HG03095 (cell line): ENCODE data around the gene APLP2.

Experiments used
- ATAC-seq: cut with Tn5 transposase; IDR thresholded peaks from one replicate; pipeline ENCODE4 v1.9.1; 2021; ENCODE audit warnings: moderate library complexity; ENCODE audit not compliant: unreplicated experiment

Gene APLP2

GRCh38 chr11:130114281-130114680 is 44.6 kb downstream of the APLP2 start:
- ATAC-seq, result no peak

DNA sequence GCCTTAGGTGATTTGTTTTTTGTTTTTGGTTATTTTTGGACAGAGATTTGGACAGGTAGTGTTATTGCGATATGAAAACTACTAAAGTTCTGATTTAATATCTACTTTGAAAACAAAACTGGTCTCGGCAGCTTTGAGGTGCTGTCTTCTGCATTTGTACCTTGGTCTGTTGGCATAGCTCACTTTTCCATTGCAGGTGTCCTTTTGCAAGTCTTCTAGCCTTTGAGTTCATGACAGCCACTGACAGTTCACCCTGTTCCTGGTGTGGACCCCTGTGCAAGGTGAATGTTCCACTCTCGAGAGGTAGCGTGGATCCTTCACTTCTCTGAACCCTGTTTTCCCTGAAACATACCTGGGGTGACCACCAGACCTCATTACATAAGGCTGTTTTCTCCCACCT is 45.0 kb downstream of the APLP2 start:
- ATAC-seq, result no peak

DNA sequence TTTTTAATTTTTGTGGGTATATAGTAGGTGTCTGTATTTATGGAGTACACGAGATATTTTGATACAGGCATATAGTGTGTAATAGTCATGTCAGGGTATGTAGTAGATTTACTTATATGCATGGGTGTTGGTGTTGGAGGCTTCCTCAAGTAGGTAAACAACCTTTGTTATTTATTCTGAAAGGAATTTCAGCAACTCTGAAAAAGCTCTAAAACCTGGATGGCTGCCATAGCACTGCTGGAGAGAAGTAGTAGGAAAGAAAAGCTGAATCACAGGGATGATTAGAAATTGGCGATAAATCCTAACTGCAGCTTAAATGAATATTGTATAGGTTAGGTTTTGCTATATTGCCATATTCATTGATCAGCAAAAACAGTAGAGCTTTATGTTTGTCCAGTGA is 45.5 kb downstream of the APLP2 start:
- no peak for ATAC-seq

DNA sequence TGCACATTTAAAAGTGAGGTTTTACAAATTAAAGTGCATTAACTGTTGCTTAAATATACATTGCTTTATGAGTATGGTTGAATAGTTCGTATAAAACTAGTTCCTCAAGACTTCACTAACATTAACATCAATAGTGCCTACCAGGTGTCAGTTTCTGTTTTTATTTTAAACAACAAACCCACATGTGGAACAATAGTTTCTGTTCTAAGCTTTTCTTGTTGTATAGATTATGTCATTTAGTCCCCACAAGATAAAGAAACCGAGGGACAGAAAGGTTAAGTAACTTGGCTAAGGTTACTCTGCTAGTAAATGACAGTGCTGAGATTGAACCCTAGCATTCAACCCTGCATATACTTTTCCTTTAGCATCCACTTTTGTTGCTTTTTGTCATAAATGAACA is 48.5 kb downstream of the APLP2 start:
- peak; percentile 94 for ATAC-seq

- no peak for ATAC-seq
Observed at GRCh38 chr11:130118636-130119387, 49.1 kb downstream of the APLP2 start.

DNA sequence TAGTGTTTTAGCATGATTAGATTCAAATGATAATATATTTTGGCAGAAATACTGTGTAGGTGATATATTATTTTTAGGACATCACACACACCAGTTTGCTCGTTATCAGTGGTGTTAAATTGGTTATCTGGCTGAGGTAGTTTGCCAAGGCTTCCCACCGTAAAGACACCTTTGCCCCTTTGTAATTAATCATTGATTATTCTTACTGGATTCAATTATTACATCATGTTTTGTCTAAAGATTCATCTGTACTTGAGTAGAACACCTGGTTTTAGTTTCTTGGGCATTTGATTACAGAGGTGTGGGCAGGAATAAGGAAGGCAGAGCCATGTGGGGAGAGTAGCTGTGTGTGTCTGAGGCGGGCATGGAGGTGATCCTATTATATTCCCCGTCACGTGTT is 50.4 kb downstream of the APLP2 start:
- ATAC-seq, result no peak

GRCh38 chr11:130121445-130121978 is 51.8 kb downstream of the APLP2 start:
- ATAC-seq, result no peak

DNA sequence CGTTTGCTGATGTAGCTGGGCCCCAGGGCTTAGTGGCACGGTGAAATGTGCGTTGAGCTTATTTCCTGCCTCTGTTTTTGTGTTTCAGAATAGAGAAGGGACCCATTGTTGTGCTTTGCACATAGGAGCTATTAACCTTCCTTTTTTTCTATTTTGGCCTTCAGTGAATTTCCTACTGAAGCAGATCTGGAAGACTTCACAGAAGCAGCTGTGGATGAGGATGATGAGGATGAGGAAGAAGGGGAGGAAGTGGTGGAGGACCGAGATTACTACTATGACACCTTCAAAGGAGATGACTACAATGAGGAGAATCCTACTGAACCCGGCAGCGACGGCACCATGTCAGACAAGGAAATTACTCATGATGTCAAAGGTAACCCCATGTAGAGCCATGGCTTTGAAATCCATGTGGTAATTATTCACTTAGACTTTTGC is 52.5 kb downstream of the APLP2 start:
- no peak for ATAC-seq

GRCh38 chr11:130123414-130124040 is 53.8 kb downstream of the APLP2 start:
- no peak for ATAC-seq

- no peak for ATAC-seq
Observed at GRCh38 chr11:130124096-130124495, 54.4 kb downstream of the APLP2 start.

GRCh38 chr11:130125638-130126037 is 55.9 kb downstream of the APLP2 start:
- ATAC-seq, result no peak

DNA sequence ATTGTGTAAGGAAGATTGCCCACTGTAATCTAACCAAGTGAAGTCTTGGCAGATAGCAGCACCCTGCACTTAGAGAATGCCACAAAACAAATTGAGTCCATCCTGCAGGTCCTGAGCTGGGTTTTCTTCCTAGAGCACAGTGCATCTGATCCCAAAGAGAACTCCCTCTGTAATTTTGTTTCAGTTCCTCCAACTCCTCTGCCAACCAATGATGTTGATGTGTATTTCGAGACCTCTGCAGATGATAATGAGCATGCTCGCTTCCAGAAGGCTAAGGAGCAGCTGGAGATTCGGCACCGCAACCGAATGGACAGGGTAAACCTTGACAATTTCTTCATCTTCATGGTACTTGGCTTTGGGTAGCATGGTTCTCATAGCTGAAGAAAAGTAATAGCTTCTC is 56.8 kb downstream of the APLP2 start:
- no peak for ATAC-seq

GRCh38 chr11:130127509-130127908 is 57.8 kb downstream of the APLP2 start:
- no peak for ATAC-seq

- ATAC-seq, result no peak
Observed at GRCh38 chr11:130128626-130129025, 58.9 kb downstream of the APLP2 start.

DNA sequence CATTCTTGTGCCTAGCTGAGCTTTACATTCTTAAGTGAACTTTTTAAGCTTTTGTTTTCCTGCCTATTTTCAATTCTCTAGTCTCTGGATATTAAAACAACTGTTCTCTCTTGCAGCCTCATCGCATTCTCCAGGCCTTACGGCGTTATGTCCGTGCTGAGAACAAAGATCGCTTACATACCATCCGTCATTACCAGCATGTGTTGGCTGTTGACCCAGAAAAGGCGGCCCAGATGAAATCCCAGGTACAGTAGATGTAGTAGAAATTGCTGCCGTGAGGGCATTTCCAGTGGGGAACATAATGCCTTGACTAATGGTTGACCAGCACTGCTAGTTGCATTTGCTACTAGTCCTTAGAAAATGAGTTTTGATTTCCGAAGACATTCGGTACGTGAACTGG is 60.2 kb downstream of the APLP2 start:
- ATAC-seq, result no peak

DNA sequence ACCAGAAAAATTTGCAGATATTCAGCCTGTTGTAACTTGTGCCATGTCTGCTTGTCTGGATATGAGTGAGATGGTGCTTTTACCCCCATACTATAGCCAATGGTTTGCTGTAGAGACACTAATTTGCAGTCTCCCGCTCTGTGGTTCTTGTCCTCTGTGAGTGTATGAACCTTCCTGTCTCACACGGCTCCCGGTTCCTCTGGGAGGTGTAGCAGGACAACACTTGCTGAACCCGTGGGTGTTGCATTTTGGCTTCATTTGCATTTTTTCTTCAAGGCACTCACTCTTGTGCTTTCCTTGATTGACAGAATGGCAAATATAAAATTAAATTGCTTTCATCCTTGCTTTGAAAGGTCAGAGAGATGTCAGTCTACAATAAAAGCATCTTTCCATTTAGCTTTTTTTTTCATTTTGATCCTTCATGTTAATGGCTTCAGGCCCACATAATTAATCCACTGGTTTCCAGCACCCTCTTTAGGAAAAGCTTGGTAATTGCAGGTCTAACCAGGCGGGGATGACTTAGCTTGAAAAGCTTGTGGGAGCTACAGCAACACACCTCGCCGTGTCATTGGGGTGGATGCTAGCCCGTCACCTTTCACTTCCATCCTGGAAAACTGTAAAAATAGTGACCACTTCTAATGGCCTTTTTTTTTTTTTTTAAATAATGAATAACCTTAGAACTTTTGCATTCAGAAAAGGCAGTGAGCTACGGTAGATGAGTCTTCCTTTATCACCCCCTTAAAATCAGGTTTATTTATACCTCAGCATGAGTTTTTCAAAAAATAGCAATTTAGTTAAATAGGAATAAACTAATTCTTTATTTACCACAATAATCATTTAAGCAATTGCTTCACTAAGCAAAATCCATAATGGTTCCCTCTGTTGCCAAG is 62.5 kb downstream of the APLP2 start:
- peak; percentile 72 for ATAC-seq

- no peak for ATAC-seq
Observed at GRCh38 chr11:130133716-130134115, 64.0 kb downstream of the APLP2 start.

- no peak for ATAC-seq
Observed at GRCh38 chr11:130136107-130136506, 66.4 kb downstream of the APLP2 start.

DNA sequence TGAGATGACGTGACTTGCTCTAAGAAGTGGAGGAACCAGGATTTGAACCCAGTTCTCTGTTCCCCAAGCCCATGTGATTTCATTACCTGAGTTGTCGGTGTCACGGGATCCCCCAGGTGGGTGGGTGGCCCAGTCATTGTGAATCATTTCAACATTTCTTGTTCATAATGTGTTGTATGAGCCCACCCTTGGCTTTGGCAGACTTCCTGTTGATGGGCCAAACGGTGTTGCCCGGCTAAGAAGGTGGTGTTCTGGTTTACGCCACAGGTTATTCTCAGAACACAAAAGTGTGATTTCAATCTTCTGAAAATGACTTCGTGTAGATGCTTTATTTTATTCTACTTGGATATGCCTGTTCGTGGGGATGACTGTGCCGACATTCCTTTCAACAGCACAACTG is 68.3 kb downstream of the APLP2 start:
- no peak for ATAC-seq

DNA sequence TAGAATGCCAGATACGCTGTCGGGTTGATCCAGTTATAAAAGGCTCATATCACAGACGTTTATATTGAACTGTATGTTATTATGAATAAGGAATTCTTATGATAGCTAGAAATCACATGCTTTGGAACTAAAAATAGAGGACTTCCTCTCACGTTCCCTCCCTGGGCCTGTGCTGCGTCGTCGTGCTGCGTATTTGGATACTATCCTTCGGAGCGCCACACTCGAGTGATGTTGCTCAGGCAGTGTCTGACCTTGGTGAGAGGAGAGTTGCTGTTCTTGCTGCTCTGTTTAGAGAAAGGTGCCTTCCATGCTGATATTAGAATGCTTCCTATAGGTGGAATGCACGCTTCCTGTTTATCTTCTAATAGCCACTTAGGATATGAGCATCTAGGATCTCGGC is 69.7 kb downstream of the APLP2 start:
- ATAC-seq, result no peak

DNA sequence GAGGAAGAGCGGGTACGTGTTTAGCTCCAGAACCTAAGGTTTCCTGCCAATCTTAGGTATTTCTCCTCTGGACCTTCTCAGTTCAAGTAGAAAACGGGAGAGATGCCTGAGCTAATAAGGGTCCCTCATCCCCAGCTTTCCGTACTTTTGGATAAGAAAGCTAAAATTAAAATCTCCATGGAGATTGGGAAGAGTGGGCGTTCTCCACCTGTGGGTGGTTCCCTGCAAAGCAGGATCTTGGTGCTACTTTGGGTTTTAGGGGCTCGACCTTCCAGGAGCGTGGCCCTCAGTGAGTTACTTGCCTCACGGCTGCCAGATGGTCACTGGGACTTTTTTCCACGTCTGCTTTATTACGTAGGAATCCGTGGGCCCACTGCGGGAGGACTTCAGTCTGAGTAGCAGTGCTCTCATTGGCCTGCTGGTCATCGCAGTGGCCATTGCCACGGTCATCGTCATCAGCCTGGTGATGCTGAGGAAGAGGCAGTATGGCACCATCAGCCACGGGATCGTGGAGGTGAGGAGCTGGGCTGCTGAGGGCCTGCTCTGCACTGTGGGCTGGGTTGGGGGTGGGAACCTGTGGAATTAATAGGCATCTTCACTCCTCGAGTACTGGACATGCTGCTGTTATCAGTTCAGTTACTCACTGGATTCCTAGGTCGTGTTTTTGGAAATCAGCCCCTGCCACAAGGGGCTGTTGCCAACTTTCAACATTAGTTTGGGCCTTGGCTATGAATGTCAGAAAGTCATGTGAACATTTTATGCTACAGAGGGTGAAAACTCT is 72.1 kb downstream of the APLP2 start:
- no peak for ATAC-seq
